Mammary epithelial cell (primary cell): ENCODE results near the gene LTBP3.

Experiments
- CTCF ChIP-seq, 2 donors: IDR thresholded peaks in 1 of 2; conservative IDR thresholded peaks in 1 of 2; 2 replicates each; pipeline ENCODE4 v1.5.1; 2011 to 2012; ENCODE audit warnings: inconsistent platforms in 2 of 2, low read length in 2 of 2, mild to moderate bottlenecking in 2 of 2, control low read depth in 1 of 2, low read depth in 1 of 2; ENCODE audit not compliant: insufficient read depth in 1 of 2; ENCODE audit errors: extremely low read depth in 1 of 2
- EZH2 ChIP-seq: IDR thresholded peaks from 2 replicates; pipeline ENCODE4 v1.6.1; 2012; ENCODE audit warnings: low read length, inconsistent platforms, borderline replicate concordance

- TF ChIP-seq CTCF (conservative IDR thresholded peaks at IDR 0.05 in 1 of 2, IDR thresholded peaks at IDR 0.05 in 1 of 2; ENCODE audit: extremely low read depth in 1 of 2, insufficient read depth in 1 of 2, low read depth in 1 of 2, low read length in 2 of 2) (no peak), EZH2 (no peak)
Observed at GRCh38 chr11:65493367-65494176, 64.6 kb downstream of the LTBP3 start.
